Trophoblast cell (in vitro differentiated cells and primary cell): ENCODE measurements around the gene HIC2.
A peak's percentile ranks its signal among the peaks of the same experiment; 100 is the strongest.
"Not testable (repeated sequence)": the region's sequence is repeated elsewhere in the genome, so short reads cannot be mapped to it uniquely, and the experiment has no call there.

Source experiments
- DNase-seq, 2 donors: peaks; one replicate each; pipeline ENCODE4 v3.0.0-alpha.2; 2016
- H2AFZ ChIP-seq: 2 replicates; pipeline ENCODE4 v1.6.1; 2013; ENCODE audit warnings: low read length, moderate library complexity, mild to moderate bottlenecking; ENCODE audit not compliant: insufficient read depth, poor library complexity
- H2AK5ac ChIP-seq: 2 replicates; pipeline ENCODE4 v1.6.1; 2013; ENCODE audit warnings: mild to moderate bottlenecking, low read length
- H2BK120ac ChIP-seq: 2 replicates; pipeline ENCODE4 v1.6.1; 2013; ENCODE audit warnings: low read length, mild to moderate bottlenecking, moderate library complexity; ENCODE audit not compliant: insufficient read depth, poor library complexity
- H2BK12ac ChIP-seq: 2 replicates; pipeline ENCODE4 v1.6.1; 2013; ENCODE audit warnings: mild to moderate bottlenecking, low read length, moderate library complexity
- H2BK5ac ChIP-seq: 2 replicates; pipeline ENCODE4 v1.6.1; 2013; ENCODE audit warnings: low read length, low read depth, moderate library complexity, mild to moderate bottlenecking; ENCODE audit not compliant: poor library complexity
- H3K14ac ChIP-seq: 2 replicates; pipeline ENCODE4 v1.6.1; 2013; ENCODE audit warnings: mild to moderate bottlenecking, low read length
- H3K18ac ChIP-seq: 2 replicates; pipeline ENCODE4 v1.6.1; 2013; ENCODE audit warnings: mild to moderate bottlenecking, low read length
- H3K23ac ChIP-seq: 2 replicates; pipeline ENCODE4 v1.6.1; 2013; ENCODE audit warnings: low read length
- H3K27ac ChIP-seq: 2 replicates; pipeline ENCODE4 v1.5.1; 2013; ENCODE audit warnings: low read depth, mild to moderate bottlenecking, inconsistent platforms, low read length, moderate library complexity
- H3K27me3 ChIP-seq: 2 replicates; pipeline ENCODE4 v1.6.1; 2013; ENCODE audit warnings: inconsistent platforms, mild to moderate bottlenecking, low read length, moderate library complexity; ENCODE audit not compliant: insufficient read depth
- H3K36me3 ChIP-seq, 2 experiments: 1 replicate in 1 of 2; 2 replicates in 1 of 2; pipeline ENCODE4 v1.6.1; 2013; ENCODE audit warnings: low read length in 2 of 2, mild to moderate bottlenecking in 2 of 2, moderate library complexity in 1 of 2; ENCODE audit not compliant: insufficient read depth in 2 of 2, control insufficient read depth in 1 of 2
- H3K4ac ChIP-seq: 2 replicates; pipeline ENCODE4 v1.6.1; 2013; ENCODE audit warnings: low read depth, mild to moderate bottlenecking, low read length, moderate library complexity
- H3K4me1 ChIP-seq, 2 experiments: 1 replicate in 1 of 2; 2 replicates in 1 of 2; pipeline ENCODE4 v1.6.1; 2013; ENCODE audit warnings: low read length in 2 of 2, mild to moderate bottlenecking in 2 of 2, moderate library complexity in 1 of 2; ENCODE audit not compliant: insufficient read depth in 2 of 2, control insufficient read depth in 1 of 2
- H3K4me2 ChIP-seq: 2 replicates; pipeline ENCODE4 v1.6.1; 2013; ENCODE audit warnings: inconsistent platforms, mild to moderate bottlenecking, low read length, moderate library complexity
- H3K4me3 ChIP-seq: 2 replicates; pipeline ENCODE4 v1.5.1; 2013; ENCODE audit warnings: mild to moderate bottlenecking, low read depth, low read length, inconsistent platforms
- H3K79me1 ChIP-seq: one replicate; pipeline ENCODE4 v1.6.1; 2013; ENCODE audit warnings: low read length
- H3K79me2 ChIP-seq: 2 replicates; pipeline ENCODE4 v1.6.1; 2013; ENCODE audit warnings: low read length, mild to moderate bottlenecking; ENCODE audit not compliant: control insufficient read depth, insufficient read depth, poor library complexity
- H3K9ac ChIP-seq: 2 replicates; pipeline ENCODE4 v1.6.1; 2013; ENCODE audit warnings: mild to moderate bottlenecking, low read length
- H3K9me3 ChIP-seq: 2 replicates; pipeline ENCODE4 v1.6.1; 2013; ENCODE audit warnings: low read depth, mild to moderate bottlenecking, control low read depth, inconsistent platforms, low read length; ENCODE audit not compliant: insufficient read depth
- H4K12ac ChIP-seq: 2 replicates; pipeline ENCODE4 v1.6.1; 2013; ENCODE audit warnings: low read depth, mild to moderate bottlenecking, low read length, moderate library complexity
- H4K8ac ChIP-seq: 2 replicates; pipeline ENCODE4 v1.6.1; 2013; ENCODE audit warnings: low read depth, mild to moderate bottlenecking, low read length, moderate library complexity
- H4K91ac ChIP-seq: one replicate; pipeline ENCODE4 v1.6.1; 2013; ENCODE audit warnings: low read depth, mild to moderate bottlenecking, low read length, moderate library complexity
- WGBS: extraction: QIAGEN DNeasy Blood & Tissue Kit; methylation state at CpG from one replicate; pipeline ENCODE4 v1.1.7; 2013; ENCODE audit warnings: missing lambda C conversion rate; ENCODE audit not compliant: insufficient read length, insufficient coverage; ENCODE audit errors: extremely low coverage; 5-methylcytosine and 5-hydroxymethylcytosine counted together

Gene HIC2

DNA sequence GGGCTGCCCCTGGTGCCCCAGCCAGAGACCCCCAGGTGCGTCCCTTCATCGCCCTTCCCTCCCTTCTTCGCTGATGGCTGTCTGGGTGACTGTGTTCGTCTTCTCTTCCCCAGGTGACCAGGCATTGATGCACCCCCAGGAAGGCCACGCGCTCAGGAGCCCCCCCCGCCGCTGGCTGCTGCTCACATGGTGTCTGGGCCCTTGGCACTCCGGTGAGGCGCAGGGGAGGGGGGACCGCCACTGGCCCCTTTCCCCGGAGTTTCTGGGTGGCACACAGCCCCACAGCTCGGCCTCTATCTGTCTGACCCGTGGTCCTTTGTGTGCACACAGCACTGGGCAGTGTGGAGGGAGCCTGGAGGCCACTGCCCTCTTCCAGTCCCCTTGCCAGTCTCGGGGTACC lies 25.5 kb downstream of the HIC2 start:
- H4K12ac ChIP-seq, H3K4me2 ChIP-seq, H3K27ac ChIP-seq, H3K14ac ChIP-seq, H2BK12ac ChIP-seq, H3K4me1 ChIP-seq, H2AK5ac ChIP-seq, H3K9me3 ChIP-seq, H2BK120ac ChIP-seq, H3K18ac ChIP-seq, H3K27me3 ChIP-seq, H2AFZ ChIP-seq, H3K9ac ChIP-seq, H3K4me3 ChIP-seq, H2BK5ac ChIP-seq, DNase-seq, H4K91ac ChIP-seq, H4K8ac ChIP-seq, H3K23ac ChIP-seq, H3K79me1 ChIP-seq: not testable (repeated sequence)
- no CpG with 5 or more reads among the region's 15 CpGs for WGBS
- Histone ChIP-seq H3K4ac (peak overlapping the region; percentile 49), H3K79me2 (peaks cover 12% of the 10 kb centered on the region), H3K36me3 (peaks cover 47 to 50% of the 10 kb centered on the region in 2 experiments)

DNA sequence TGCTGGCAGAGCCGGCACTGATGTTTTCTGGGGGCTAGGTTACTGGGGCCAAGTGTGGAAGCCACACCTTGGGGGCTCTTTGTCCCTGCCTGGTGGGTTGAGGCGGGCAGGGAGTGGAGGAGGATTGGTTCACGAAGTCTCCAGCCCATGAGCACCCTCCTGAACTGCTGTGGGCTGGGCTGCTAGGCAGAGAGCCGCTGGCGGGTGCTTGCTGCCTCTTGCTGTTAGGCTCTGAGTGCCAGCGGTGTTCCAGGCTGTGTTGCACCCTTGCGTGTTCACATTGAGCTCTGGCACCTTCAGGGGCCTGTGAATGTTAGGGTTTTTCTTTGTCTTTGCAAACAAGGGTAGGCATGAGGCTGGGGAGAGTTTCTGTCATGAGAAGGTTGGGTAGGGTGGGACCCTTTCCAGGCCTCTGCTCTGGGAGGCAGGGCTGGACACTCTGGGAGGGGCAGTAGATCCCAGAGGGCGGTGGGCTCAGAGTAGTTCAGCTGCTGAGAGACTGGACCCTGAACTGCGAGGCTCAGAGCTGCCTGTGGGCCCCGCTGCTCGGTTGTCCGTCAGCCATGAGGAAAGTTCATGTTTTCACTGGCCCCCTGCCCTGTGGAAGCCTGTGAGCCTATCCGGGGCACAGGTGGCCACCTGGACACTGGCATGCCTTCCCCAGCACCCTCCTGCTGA lies 26.0 kb downstream of the HIC2 start:
- H3K79me2 ChIP-seq, result peaks cover 12% of the 10 kb centered on the region
- H3K18ac ChIP-seq, result peak overlapping the region; percentile 71
- peaks cover 53% of the 10 kb centered on the region in 2 experiments for H3K36me3 ChIP-seq
- peak overlapping the region; percentile 59 for H3K4ac ChIP-seq
- no peak for DNase-seq
- no peak overlapping the region for H3K9ac ChIP-seq
- H2AK5ac ChIP-seq, result no peak overlapping the region
- H4K8ac ChIP-seq, result peak overlapping the region; percentile 4
- H3K27ac ChIP-seq, result peak overlapping the region; percentile 7
- no peak overlapping the region for H3K4me2 ChIP-seq
- no peak overlapping the region for H2BK12ac ChIP-seq
- peak overlapping the region; percentile 50 for H4K91ac ChIP-seq
- H2AFZ ChIP-seq, result no peak overlapping the region
- no CpG with 5 or more reads among the region's 13 CpGs for WGBS
- H3K79me1 ChIP-seq, result peaks cover 2% of the 10 kb centered on the region
- no peak overlapping the region for H3K4me3 ChIP-seq
- peak overlapping the region; percentile 3 for H2BK5ac ChIP-seq
- H3K4me1 ChIP-seq, result peaks cover 2 to 6% of the 10 kb centered on the region in 2 experiments
- H4K12ac ChIP-seq, result peak overlapping the region; percentile 16
- H3K9me3 ChIP-seq, result peaks cover 3% of the 10 kb centered on the region
- H3K27me3 ChIP-seq, result no peaks in the 10 kb centered on the region
- H3K14ac ChIP-seq, result no peak overlapping the region
- H3K23ac ChIP-seq, result no peak overlapping the region
- H2BK120ac ChIP-seq, result no peak overlapping the region

DNA sequence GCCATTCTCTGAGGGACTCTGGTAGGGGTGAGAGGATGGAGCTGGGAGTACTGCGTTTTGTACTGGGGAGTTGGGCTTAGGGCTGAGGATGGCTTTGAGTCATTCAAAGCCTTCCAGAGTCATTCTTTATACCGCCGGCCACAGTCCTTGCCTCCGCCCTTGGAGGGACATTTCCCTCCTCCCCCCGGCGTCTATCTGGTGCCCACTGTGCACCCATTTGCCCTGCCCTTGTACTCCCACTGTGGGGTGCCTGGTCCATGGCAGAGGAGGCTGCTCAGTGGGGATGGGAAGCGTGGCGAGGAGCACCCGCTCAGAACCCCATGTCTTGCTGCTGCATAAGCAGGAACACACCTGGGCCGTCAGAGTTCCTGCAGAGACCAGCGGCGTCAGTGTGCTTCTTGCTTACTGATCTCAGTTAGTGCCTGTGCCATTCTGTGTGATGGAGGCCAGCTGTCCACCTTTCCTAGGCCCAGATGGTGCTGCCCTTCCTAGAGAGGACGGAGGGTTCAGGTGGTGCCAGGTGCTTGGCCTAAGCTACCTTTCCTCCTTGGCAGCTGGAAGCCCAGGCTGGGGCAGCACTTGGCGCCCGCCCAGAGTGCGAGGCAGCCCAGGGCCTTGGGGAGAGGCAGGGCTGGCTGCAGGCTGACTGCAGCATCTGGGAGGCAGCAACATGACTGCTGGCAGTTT lies 26.7 kb downstream of the HIC2 start:
- peaks cover 59% of the 10 kb centered on the region in 2 experiments for H3K36me3 ChIP-seq
- no peak overlapping the region for H4K12ac ChIP-seq
- no peak overlapping the region for H2AFZ ChIP-seq
- no peak overlapping the region for H4K91ac ChIP-seq
- H2BK12ac ChIP-seq, result no peak overlapping the region
- no peak overlapping the region for H3K14ac ChIP-seq
- no peak overlapping the region for H3K9ac ChIP-seq
- no peaks in the 10 kb centered on the region for H3K27me3 ChIP-seq
- no peak overlapping the region for H4K8ac ChIP-seq
- no peak for DNase-seq
- no peak overlapping the region for H3K27ac ChIP-seq
- peaks cover 2 to 6% of the 10 kb centered on the region in 2 experiments for H3K4me1 ChIP-seq
- WGBS, result no CpG with 5 or more reads among the region's 16 CpGs
- H2BK5ac ChIP-seq, result no peak overlapping the region
- peaks cover 2% of the 10 kb centered on the region for H3K79me1 ChIP-seq
- H3K18ac ChIP-seq, result peak overlapping the region; percentile 15
- H3K9me3 ChIP-seq, result peaks cover 3% of the 10 kb centered on the region
- no peak overlapping the region for H2BK120ac ChIP-seq
- H3K4ac ChIP-seq, result peak overlapping the region; percentile 59
- no peak overlapping the region for H3K4me2 ChIP-seq
- H3K23ac ChIP-seq, result no peak overlapping the region
- no peak overlapping the region for H2AK5ac ChIP-seq
- H3K79me2 ChIP-seq, result peaks cover 12% of the 10 kb centered on the region
- no peak overlapping the region for H3K4me3 ChIP-seq

DNA sequence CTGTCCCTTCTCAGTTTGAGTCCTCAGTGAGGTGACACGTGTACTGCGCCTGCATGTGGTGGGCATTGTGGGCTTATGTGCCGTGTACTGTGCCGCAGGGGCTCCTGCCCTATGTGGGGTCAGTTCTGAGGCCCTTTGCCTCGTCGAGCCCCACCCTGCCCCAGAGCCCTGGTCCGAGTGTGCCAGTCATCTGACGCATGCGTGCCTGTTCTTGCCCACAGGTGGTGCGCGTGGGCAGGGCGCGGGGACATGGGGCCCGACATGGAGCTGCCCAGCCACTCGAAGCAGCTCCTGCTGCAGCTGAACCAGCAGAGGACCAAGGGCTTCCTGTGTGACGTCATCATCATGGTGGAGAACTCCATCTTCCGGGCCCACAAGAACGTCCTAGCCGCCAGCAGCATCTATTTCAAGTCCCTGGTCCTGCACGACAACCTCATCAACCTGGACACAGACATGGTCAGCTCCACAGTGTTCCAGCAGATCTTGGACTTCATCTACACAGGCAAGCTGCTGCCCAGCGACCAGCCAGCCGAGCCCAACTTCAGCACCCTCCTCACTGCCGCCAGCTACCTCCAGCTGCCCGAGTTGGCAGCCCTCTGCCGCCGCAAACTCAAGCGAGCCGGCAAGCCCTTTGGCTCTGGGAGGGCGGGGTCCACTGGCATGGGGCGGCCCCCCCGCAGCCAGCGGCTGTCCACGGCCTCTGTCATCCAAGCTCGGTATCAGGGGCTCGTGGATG lies 27.7 kb downstream of the HIC2 start:
- H3K27me3 ChIP-seq, result no peaks in the 10 kb centered on the region
- H3K9me3 ChIP-seq, result peaks cover 3% of the 10 kb centered on the region
- H3K23ac ChIP-seq, result no peak overlapping the region
- no peak overlapping the region for H2AK5ac ChIP-seq
- H3K4me2 ChIP-seq, result no peak overlapping the region
- H3K18ac ChIP-seq, result peak overlapping the region; percentile 5
- peaks cover 2 to 6% of the 10 kb centered on the region in 2 experiments for H3K4me1 ChIP-seq
- peaks cover 12% of the 10 kb centered on the region for H3K79me2 ChIP-seq
- H3K27ac ChIP-seq, result no peak overlapping the region
- H4K12ac ChIP-seq, result no peak overlapping the region
- no peak overlapping the region for H3K4me3 ChIP-seq
- WGBS, result no CpG with 5 or more reads among the region's 35 CpGs
- DNase-seq, result peak in 1 of 2 donors; percentile 13
- no peak overlapping the region for H2BK120ac ChIP-seq
- no peak overlapping the region for H2BK5ac ChIP-seq
- no peak overlapping the region for H4K91ac ChIP-seq
- no peak overlapping the region for H4K8ac ChIP-seq
- H3K9ac ChIP-seq, result no peak overlapping the region
- no peak overlapping the region for H2AFZ ChIP-seq
- H3K79me1 ChIP-seq, result peaks cover 2% of the 10 kb centered on the region
- H3K4ac ChIP-seq, result no peak overlapping the region
- H3K14ac ChIP-seq, result no peak overlapping the region
- peaks cover 63 to 64% of the 10 kb centered on the region in 2 experiments for H3K36me3 ChIP-seq
- H2BK12ac ChIP-seq, result no peak overlapping the region
